Mesenchymal stem cell (in vitro differentiated cells and primary cell): ENCODE measurements around the gene GREB1L.
A peak's percentile ranks its signal among the peaks of the same experiment; 100 is the strongest.

Experiments
- DNase-seq: peaks from one replicate; pipeline ENCODE4 v3.0.0-alpha.2; 2013
- H2AFZ ChIP-seq: one replicate; pipeline ENCODE4 v1.6.1; 2013; ENCODE audit warnings: low read depth, mild to moderate bottlenecking, control low read depth, inconsistent platforms, low read length, moderate library complexity
- H2AK5ac ChIP-seq: 2 replicates; pipeline ENCODE4 v1.6.1; 2013; ENCODE audit warnings: low read length, moderate library complexity, mild to moderate bottlenecking, inconsistent platforms; ENCODE audit not compliant: severe bottlenecking
- H2BK120ac ChIP-seq: one replicate; pipeline ENCODE4 v1.6.1; 2013; ENCODE audit warnings: low read depth, mild to moderate bottlenecking, inconsistent platforms, low read length, moderate library complexity
- H2BK12ac ChIP-seq, 2 experiments: one replicate each; pipeline ENCODE4 v1.6.1; 2013; ENCODE audit warnings: inconsistent platforms in 2 of 2, low read length in 2 of 2, mild to moderate bottlenecking in 2 of 2, moderate library complexity in 2 of 2, control low read depth in 1 of 2
- H2BK15ac ChIP-seq: one replicate; pipeline ENCODE4 v1.6.1; 2013; ENCODE audit warnings: mild to moderate bottlenecking, low read depth, inconsistent platforms; ENCODE audit not compliant: poor library complexity, severe bottlenecking
- H2BK5ac ChIP-seq: 2 replicates; pipeline ENCODE4 v1.6.1; 2013; ENCODE audit warnings: low read depth, mild to moderate bottlenecking, low read length, control low read depth, inconsistent platforms; ENCODE audit not compliant: poor library complexity, severe bottlenecking
- H3K14ac ChIP-seq, 2 experiments: one replicate each; pipeline ENCODE4 v1.6.1; 2013; ENCODE audit warnings: inconsistent platforms in 2 of 2, low read length in 2 of 2, control low read depth in 1 of 2, mild to moderate bottlenecking in 1 of 2, moderate library complexity in 1 of 2
- H3K18ac ChIP-seq, 2 experiments: one replicate each; pipeline ENCODE4 v1.6.1; 2013; ENCODE audit warnings: inconsistent platforms in 2 of 2, low read length in 2 of 2, control low read depth in 1 of 2, low read depth in 1 of 2, mild to moderate bottlenecking in 1 of 2
- H3K23ac ChIP-seq, 2 experiments: one replicate each; pipeline ENCODE4 v1.6.1; 2013; ENCODE audit warnings: inconsistent platforms in 2 of 2, low read length in 2 of 2, mild to moderate bottlenecking in 2 of 2, moderate library complexity in 2 of 2, control low read depth in 1 of 2
- H3K27ac ChIP-seq: 2 replicates; pipeline ENCODE4 v1.5.1; 2013; ENCODE audit warnings: mild to moderate bottlenecking, moderate library complexity, low read length, control low read depth, inconsistent platforms; ENCODE audit not compliant: poor library complexity, severe bottlenecking
- H3K27me3 ChIP-seq, 2 experiments: 2 replicates each; pipeline versions ENCODE4 v1.6.1 to v1.7.0; 2013; ENCODE audit warnings: low read length in 2 of 2, mild to moderate bottlenecking in 2 of 2, moderate library complexity in 2 of 2, control low read depth in 1 of 2, inconsistent platforms in 1 of 2; ENCODE audit not compliant: control insufficient read depth in 1 of 2, insufficient read depth in 1 of 2
- H3K36me3 ChIP-seq, 2 experiments: 2 replicates each; pipeline versions ENCODE4 v1.6.1 to v1.7.0; 2013; ENCODE audit warnings: low read length in 2 of 2, control low read depth in 1 of 2, inconsistent platforms in 1 of 2, low read depth in 1 of 2, mild to moderate bottlenecking in 1 of 2; ENCODE audit not compliant: insufficient read depth in 2 of 2, control insufficient read depth in 1 of 2
- H3K4ac ChIP-seq, 2 experiments: one replicate each; pipeline ENCODE4 v1.6.1; 2013; ENCODE audit warnings: inconsistent platforms in 2 of 2, low read length in 2 of 2, mild to moderate bottlenecking in 2 of 2, moderate library complexity in 2 of 2, control low read depth in 1 of 2, low read depth in 1 of 2
- H3K4me1 ChIP-seq: 2 replicates; pipeline ENCODE4 v1.6.1; 2013; ENCODE audit warnings: low read depth, low read length, control low read depth; ENCODE audit not compliant: control insufficient read depth, insufficient read depth
- H3K4me2 ChIP-seq: 2 replicates; pipeline ENCODE4 v1.6.1; 2013; ENCODE audit warnings: low read length, mild to moderate bottlenecking, inconsistent platforms; ENCODE audit not compliant: poor library complexity, severe bottlenecking
- H3K4me3 ChIP-seq, 2 experiments: 2 replicates each; pipeline versions ENCODE4 v1.5.1 to v1.7.0; 2013; ENCODE audit warnings: low read length in 2 of 2, mild to moderate bottlenecking in 2 of 2, control low read depth in 1 of 2, low read depth in 1 of 2; ENCODE audit not compliant: insufficient read depth in 1 of 2
- H3K79me1 ChIP-seq: replicated peaks from 2 replicates; pipeline ENCODE4 v1.6.1; 2013; ENCODE audit warnings: mild to moderate bottlenecking, control low read depth, low read length, inconsistent platforms; ENCODE audit not compliant: poor library complexity, severe bottlenecking
- H3K9ac ChIP-seq: 2 replicates; pipeline ENCODE4 v1.7.0; 2013; ENCODE audit warnings: mild to moderate bottlenecking, low read length, moderate library complexity
- H3K9me3 ChIP-seq: 2 replicates; pipeline ENCODE4 v1.7.0; 2013; ENCODE audit warnings: mild to moderate bottlenecking, low read length; ENCODE audit not compliant: control insufficient read depth
- H4K8ac ChIP-seq: one replicate; pipeline ENCODE4 v1.6.1; 2013; ENCODE audit warnings: inconsistent platforms, mild to moderate bottlenecking, low read length, moderate library complexity
- H4K91ac ChIP-seq: one replicate; pipeline ENCODE4 v1.6.1; 2013; ENCODE audit warnings: mild to moderate bottlenecking, low read length, inconsistent platforms
- WGBS: methylation state at CpG from one replicate; pipeline ENCODE4 v1.1.7; 2013; ENCODE audit warnings: mixed read lengths; 5-methylcytosine and 5-hydroxymethylcytosine counted together

Gene GREB1L

GRCh38 chr18:21479721-21480120, 237.7 kb downstream of the GREB1L start:
- Histone ChIP-seq H3K4me1 (no peaks in the 10 kb centered on the region), H3K27me3 (no peaks in the 10 kb centered on the region), H3K79me1 (no peaks in the 10 kb centered on the region), H3K9me3 (no peaks in the 10 kb centered on the region), H3K14ac (no peak overlapping the region), H2BK5ac (no peak overlapping the region), H3K27ac (no peak overlapping the region), H4K91ac (no peak overlapping the region), H3K18ac (no peak overlapping the region), H2BK120ac (no peak overlapping the region), H2AFZ (no peak overlapping the region), H3K23ac (no peak overlapping the region), H2AK5ac (no peak overlapping the region), H4K8ac (no peak overlapping the region), H2BK12ac (no peak overlapping the region), H3K4me2 (no peak overlapping the region), H3K4me3 (no peak overlapping the region), H2BK15ac (no peak overlapping the region), H3K9ac (no peak overlapping the region), H3K36me3 (no peaks in the 10 kb centered on the region), H3K4ac (no peak overlapping the region)
- DNase-seq = no peak
- WGBS = 94% methylated on average over 5 of the region's 5 CpGs

- Histone ChIP-seq H2AFZ (no peak overlapping the region), H3K9me3 (no peaks in the 10 kb centered on the region), H3K4ac (no peak overlapping the region), H2BK12ac (no peak overlapping the region), H2BK15ac (no peak overlapping the region), H3K4me2 (no peak overlapping the region), H4K91ac (no peak overlapping the region), H3K23ac (no peak overlapping the region), H3K9ac (no peak overlapping the region), H2BK120ac (no peak overlapping the region), H3K27ac (no peak overlapping the region), H2BK5ac (no peak overlapping the region), H3K27me3 (no peaks in the 10 kb centered on the region), H3K79me1 (no peaks in the 10 kb centered on the region), H4K8ac (no peak overlapping the region), H3K36me3 (no peaks in the 10 kb centered on the region), H3K4me3 (no peak overlapping the region), H3K4me1 (peaks cover 2% of the 10 kb centered on the region), H3K18ac (no peak overlapping the region), H2AK5ac (no peak overlapping the region), H3K14ac (no peak overlapping the region)
- 90% methylated on average over 2 of the region's 2 CpGs for WGBS
- DNase-seq = no peak
Measured at GRCh38 chr18:21481739-21482138, 239.7 kb downstream of the GREB1L start.

GRCh38 chr18:21483051-21483450, 241.0 kb downstream of the GREB1L start:
- Histone ChIP-seq H2BK12ac (no peak overlapping the region), H4K91ac (no peak overlapping the region), H3K4me2 (no peak overlapping the region), H2BK120ac (no peak overlapping the region), H2AFZ (no peak overlapping the region), H3K9ac (no peak overlapping the region), H3K79me1 (no peaks in the 10 kb centered on the region), H3K4me1 (peaks cover 2% of the 10 kb centered on the region), H3K18ac (no peak overlapping the region), H3K14ac (no peak overlapping the region), H4K8ac (no peak overlapping the region), H2BK15ac (no peak overlapping the region), H3K27me3 (no peaks in the 10 kb centered on the region), H3K36me3 (no peaks in the 10 kb centered on the region), H3K4ac (no peak overlapping the region), H2AK5ac (no peak overlapping the region), H3K27ac (no peak overlapping the region), H3K23ac (no peak overlapping the region), H3K4me3 (no peak overlapping the region), H3K9me3 (no peaks in the 10 kb centered on the region), H2BK5ac (no peak overlapping the region)
- DNase-seq = no peak
- 92% methylated on average over 4 of the region's 5 CpGs for WGBS

GRCh38 chr18:21484851-21485636, 243.0 kb downstream of the GREB1L start:
- H3K4me1 ChIP-seq = peaks cover 4% of the 10 kb centered on the region
- no peak overlapping the region for H3K9ac ChIP-seq
- no peak overlapping the region for H2BK5ac ChIP-seq
- no peak overlapping the region for H4K8ac ChIP-seq
- no peak overlapping the region for H3K14ac ChIP-seq
- no peak overlapping the region for H2BK15ac ChIP-seq
- DNase-seq = peak; percentile 37
- H2BK12ac ChIP-seq = no peak overlapping the region
- no peak overlapping the region for H3K4me3 ChIP-seq
- no peak overlapping the region for H3K4ac ChIP-seq
- no peak overlapping the region for H3K23ac ChIP-seq
- H2BK120ac ChIP-seq = no peak overlapping the region
- H2AK5ac ChIP-seq = no peak overlapping the region
- H3K9me3 ChIP-seq = no peaks in the 10 kb centered on the region
- H3K27ac ChIP-seq = no peak overlapping the region
- no peak overlapping the region for H4K91ac ChIP-seq
- no peak overlapping the region for H3K4me2 ChIP-seq
- H3K36me3 ChIP-seq = no peaks in the 10 kb centered on the region
- H2AFZ ChIP-seq = no peak overlapping the region
- H3K18ac ChIP-seq = no peak overlapping the region
- H3K27me3 ChIP-seq = no peaks in the 10 kb centered on the region
- WGBS = 82% methylated on average over 6 of the region's 7 CpGs
- H3K79me1 ChIP-seq = no peaks in the 10 kb centered on the region
